SK-N-SH treated with all-trans-retinoic acid at 6 μM for 48 hours (cell line): Measurements from ENCODE around the gene PRAMEF17.
"Not testable (repeated sequence)": the region's sequence is repeated elsewhere in the genome, so short reads cannot be mapped to it uniquely, and the experiment has no call there.

Source experiments
- PPARA ChIP-seq: fragments of 250-450 bp; sonication (Bioruptor Pico); IDR thresholded peaks from 2 replicates; pipeline ENCODE4 v1.5.0; 2020; ENCODE audit warnings: mild to moderate bottlenecking, borderline replicate concordance
- TOX ChIP-seq: fragments of 250-450 bp; sonication (Bioruptor Pico); IDR thresholded peaks from 2 replicates; pipeline ENCODE4 v1.8.0; 2021; ENCODE audit warnings: mild to moderate bottlenecking, moderate library complexity, borderline replicate concordance
- ZFP30 ChIP-seq: fragments of 450-650 bp; formaldehyde crosslinking; IDR thresholded peaks from 2 replicates; pipeline ENCODE4 v1.5.0; 2022; ENCODE audit warnings: mild to moderate bottlenecking, moderate library complexity
- ZNF70 ChIP-seq: fragments of 450-650 bp; formaldehyde crosslinking; IDR thresholded peaks from 2 replicates; pipeline ENCODE4 v1.5.0; 2020; ENCODE audit warnings: mild to moderate bottlenecking, moderate library complexity
- ZNF8 ChIP-seq: fragments of 450-650 bp; formaldehyde crosslinking; IDR thresholded peaks from 2 replicates; pipeline ENCODE4 v1.5.0; 2020; ENCODE audit warnings: mild to moderate bottlenecking, moderate library complexity
- TF ChIP-seq, protein P1 (sequence below): fragments of 250-450 bp; sonication (Bioruptor Pico); IDR thresholded peaks from 2 replicates; pipeline ENCODE4 v1.8.0; 2020; ENCODE audit warnings: mild to moderate bottlenecking, moderate library complexity, borderline replicate concordance
- TF ChIP-seq, protein P2 (sequence below): fragments of 250-450 bp; sonication (Bioruptor Pico); IDR thresholded peaks from 2 replicates; pipeline ENCODE4 v1.5.1; 2020; ENCODE audit warnings: low read depth, mild to moderate bottlenecking, moderate library complexity

DNA sequence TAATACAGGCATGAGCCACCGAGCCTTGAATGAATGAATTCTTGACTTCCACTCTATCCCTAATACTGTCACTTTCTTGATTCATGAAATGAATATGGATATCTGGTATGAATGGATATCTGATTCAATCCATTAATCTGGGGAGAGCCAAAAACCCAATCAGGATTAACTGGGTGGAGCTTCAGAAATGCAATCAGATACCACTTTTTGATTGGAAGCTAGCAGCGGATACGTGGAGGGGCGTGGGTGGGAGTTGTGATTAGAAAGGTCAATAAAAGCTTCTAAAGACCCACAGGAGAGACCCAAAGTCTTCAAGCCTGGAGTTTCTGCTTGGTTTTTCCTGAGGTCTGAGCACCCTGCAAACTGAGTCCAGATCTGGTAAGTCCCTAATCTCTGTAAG is 20.7 kb downstream of the PRAMEF17 start, which contains the start of gene PRAMEF20:
- TF ChIP-seq PPARA (CRISPR knock-in tag); TOX (CRISPR knock-in tag); ZNF8; ZFP30 (CRISPR knock-in tag); ZNF70: not testable (repeated sequence)
- TF ChIP-seq, protein P1, sequence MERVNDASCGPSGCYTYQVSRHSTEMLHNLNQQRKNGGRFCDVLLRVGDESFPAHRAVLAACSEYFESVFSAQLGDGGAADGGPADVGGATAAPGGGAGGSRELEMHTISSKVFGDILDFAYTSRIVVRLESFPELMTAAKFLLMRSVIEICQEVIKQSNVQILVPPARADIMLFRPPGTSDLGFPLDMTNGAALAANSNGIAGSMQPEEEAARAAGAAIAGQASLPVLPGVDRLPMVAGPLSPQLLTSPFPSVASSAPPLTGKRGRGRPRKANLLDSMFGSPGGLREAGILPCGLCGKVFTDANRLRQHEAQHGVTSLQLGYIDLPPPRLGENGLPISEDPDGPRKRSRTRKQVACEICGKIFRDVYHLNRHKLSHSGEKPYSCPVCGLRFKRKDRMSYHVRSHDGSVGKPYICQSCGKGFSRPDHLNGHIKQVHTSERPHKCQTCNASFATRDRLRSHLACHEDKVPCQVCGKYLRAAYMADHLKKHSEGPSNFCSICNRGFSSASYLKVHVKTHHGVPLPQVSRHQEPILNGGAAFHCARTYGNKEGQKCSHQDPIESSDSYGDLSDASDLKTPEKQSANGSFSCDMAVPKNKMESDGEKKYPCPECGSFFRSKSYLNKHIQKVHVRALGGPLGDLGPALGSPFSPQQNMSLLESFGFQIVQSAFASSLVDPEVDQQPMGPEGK, result not testable (repeated sequence)
- TF ChIP-seq, protein P2, sequence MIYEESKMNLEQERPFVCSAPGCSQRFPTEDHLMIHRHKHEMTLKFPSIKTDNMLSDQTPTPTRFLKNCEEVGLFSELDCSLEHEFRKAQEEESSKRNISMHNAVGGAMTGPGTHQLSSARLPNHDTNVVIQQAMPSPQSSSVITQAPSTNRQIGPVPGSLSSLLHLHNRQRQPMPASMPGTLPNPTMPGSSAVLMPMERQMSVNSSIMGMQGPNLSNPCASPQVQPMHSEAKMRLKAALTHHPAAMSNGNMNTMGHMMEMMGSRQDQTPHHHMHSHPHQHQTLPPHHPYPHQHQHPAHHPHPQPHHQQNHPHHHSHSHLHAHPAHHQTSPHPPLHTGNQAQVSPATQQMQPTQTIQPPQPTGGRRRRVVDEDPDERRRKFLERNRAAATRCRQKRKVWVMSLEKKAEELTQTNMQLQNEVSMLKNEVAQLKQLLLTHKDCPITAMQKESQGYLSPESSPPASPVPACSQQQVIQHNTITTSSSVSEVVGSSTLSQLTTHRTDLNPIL (CRISPR knock-in tag), result not testable (repeated sequence)
